Heart left ventricle (tissue), 16 donors: Measurements from ENCODE around the gene SPON2. TPM values are rescaled to one million over a fixed set of nuclear protein-coding genes. Genes with fewer than 3 reads are reported as not detected.

Experiments
- ATAC-seq, 4 donors: fragments of 200-7000 bp; cut with Tn5 transposase; one replicate each; pipeline ENCODE4 v1.9.1; 2020 to 2022; ENCODE audit warnings: moderate library complexity in 4 of 4, mild to moderate bottlenecking in 3 of 4, moderate number of reproducible peaks in 1 of 4
- DNase-seq, 5 donors: peaks; one replicate each; pipeline ENCODE4 v3.0.0-alpha.2; 2020
- H3K27ac ChIP-seq, 12 donors: fragments of 200-600 bp; sonication (generic) in 4 of 12; one replicate each; pipeline versions ENCODE4 v1.5.0 to v1.8.0; 2016 to 2022; ENCODE audit warnings: mild to moderate bottlenecking in 2 of 12
- H3K27me3 ChIP-seq, 9 donors: fragments of 200-600 bp; sonication (generic) in 2 of 9; one replicate each; pipeline versions ENCODE4 v1.5.1 to v1.8.0; 2016 to 2022; ENCODE audit warnings: mild to moderate bottlenecking in 3 of 9
- H3K36me3 ChIP-seq, 9 donors: fragments of 200-600 bp; sonication (generic) in 2 of 9; one replicate each; pipeline versions ENCODE4 v1.5.0 to v1.8.0; 2018 to 2022; ENCODE audit warnings: mild to moderate bottlenecking in 2 of 9
- H3K4me1 ChIP-seq, 12 donors: fragments of 200-600 bp; sonication (generic) in 4 of 12; one replicate each; pipeline versions ENCODE4 v1.5.0 to v1.8.0; 2016 to 2022; ENCODE audit warnings: mild to moderate bottlenecking in 3 of 12
- H3K4me3 ChIP-seq, 12 donors: fragments of 200-600 bp; sonication (generic) in 4 of 12; one replicate each; pipeline versions ENCODE4 v1.5.0 to v1.8.0; 2017 to 2022; ENCODE audit warnings: mild to moderate bottlenecking in 9 of 12, moderate library complexity in 4 of 12
- H3K9me3 ChIP-seq, 12 donors: fragments of 200-600 bp; sonication (generic) in 4 of 12; one replicate each; pipeline versions ENCODE4 v1.5.0 to v1.8.0; 2016 to 2022; ENCODE audit warnings: mild to moderate bottlenecking in 1 of 12
- POLR2A ChIP-seq, 2 donors: fragments of 450-650 bp; IDR thresholded peaks; one replicate each; pipeline ENCODE4 v1.6.1; 2017; ENCODE audit warnings: antibody characterized with exemption in 2 of 2, mild to moderate bottlenecking in 2 of 2, moderate library complexity in 2 of 2
- WGBS, 4 donors: extraction: QIAGEN DNeasy Blood & Tissue Kit in 2 of 4; methylation state at CpG; one replicate each; pipeline versions ENCODE4 v1.1.5 to v1.1.7; 2013 to 2018; 5-methylcytosine and 5-hydroxymethylcytosine counted together
- intact Hi-C, 10 donors: fragments of 100-400 bp; cut with DNase I; formaldehyde crosslinking; loops; one replicate each; pipeline versions ENCODE4 v1.11.1 to v1.14.2; 2022
- polyA plus RNA-seq, 2 donors: library from polyadenylated mRNA; stranded (reverse); fragments of 200-250 nt; gene quantifications; one replicate each; pipeline ENCODE4 v1.2.3, GENCODE V29; 2013
- total RNA-seq, 9 donors: library from RNA; depleted of rRNA in 2 of 9; stranded (reverse); fragments of >200 nt in 2 of 9; fragmentation: NEBNext Ultra II Directional in 3 of 9; extraction: Animal tissue kit (Norgen Biotek cat#: 25700) in 3 of 9; gene quantifications; one replicate each; pipeline versions ENCODE4 v1.1.0 to v1.2.4, GENCODE V29; 2016 to 2023
- TF ChIP-seq, protein P1 (sequence below), 12 donors: fragments of 200-600 bp; sonication (generic) in 4 of 12; IDR thresholded peaks; one replicate each; pipeline versions ENCODE4 v1.5.0 to v1.8.0; 2018 to 2022; ENCODE audit warnings: antibody characterized with exemption in 12 of 12, mild to moderate bottlenecking in 5 of 12
- donor health status: ischemic (EF 13 %, LVEDD 7.1; RV severe dilation, severe dysfunction).
- donor health status: healthy with polysubstance abuse.
- donor health status: DM: no; HTN: yes; CAD: no.
- donor health status: DM: no; HTN: no; CAD: no.
- donor health status: ischemic (EF 25% LVEDD 6.9; RV normal size, moderate dysfunction).
- donor health status: ischemic (EF 25% LVEDD 5.7; RV mildly dilated, moderate dysfunction).
- donor health status: healthy.
- donor health status: DM: yes; HTN: yes; CAD: no.
- donor health status: ischemic (EF 35%, LVEDD 5.7; RV mildly dilated, moderate dysfunction).
- donor health status: nonischemic (EF 11% LVEDD 7.7; RV severe dilation, severe dysfunction).
- donor health status: DM: yes; HTN: yes; CAD: no.
- donor health status: PGD.
- donor health status: ischemic (EF 29% LVEDD 5.4; RV normal size, mild dysfunction).
- donor health status: nonischemic (EF 23%, LVEDD 6.1; RV moderate dilation, normal function).

SPON2 gene
- total and polyA plus RNA-seq, 11 donors: 7.8 to 36.3 (median 13.7) TPM

DNA sequence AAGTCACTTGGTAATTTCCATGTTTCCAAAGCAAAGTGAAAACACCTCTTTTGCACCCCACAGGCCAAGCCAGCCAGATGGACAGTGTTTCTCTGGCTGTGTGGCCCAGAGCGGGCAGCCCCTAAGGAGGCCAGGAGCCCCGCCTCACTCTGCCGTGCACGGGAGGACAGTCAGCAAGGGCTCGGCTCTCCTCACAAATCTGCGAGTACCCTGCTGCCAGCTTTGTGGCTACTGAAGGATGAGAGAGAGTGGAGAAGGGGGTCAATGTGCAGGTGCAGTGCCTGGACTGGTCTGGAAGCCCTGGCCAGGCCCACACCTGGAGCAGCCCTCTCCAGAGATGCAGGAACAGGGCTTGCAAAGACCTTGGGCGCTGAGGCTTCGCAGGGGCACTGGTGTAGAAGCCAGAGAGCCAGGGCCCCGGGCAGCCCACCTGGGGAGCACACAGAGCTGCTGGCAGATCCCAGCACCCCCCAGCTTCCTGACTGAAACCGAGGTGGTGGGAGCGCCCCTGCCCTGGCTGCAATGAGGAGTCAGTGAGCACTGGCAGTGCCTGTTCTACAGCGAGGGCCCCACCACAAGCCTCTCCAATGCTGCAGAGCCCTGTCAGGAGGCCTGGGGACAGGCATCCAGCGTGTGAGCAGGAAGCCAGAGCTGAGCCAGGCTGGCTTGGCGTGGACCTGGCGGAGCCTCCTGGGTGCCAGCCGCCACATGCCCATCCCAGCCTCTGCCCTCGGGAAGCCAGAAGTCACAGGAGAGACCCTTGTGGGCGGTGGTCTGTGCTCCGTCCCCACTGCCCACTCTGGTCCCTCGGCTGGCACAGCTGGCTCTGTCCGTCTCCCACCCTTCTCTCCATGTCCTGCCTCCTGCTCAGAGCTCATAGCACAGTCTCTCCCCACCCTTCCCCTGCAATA is 3.9 kb downstream of the SPON2 start:
- no peak for DNase-seq
- ATAC-seq: no peak
- H3K27me3 ChIP-seq: peaks cover 8 to 39% (median 21%) of the 10 kb centered on the region in 9 donors
- peaks cover 0 to 10% (median 0%) of the 10 kb centered on the region in 9 donors for H3K36me3 ChIP-seq
- no peaks in the 10 kb centered on the region for H3K9me3 ChIP-seq
- 82 to 90% (median 86%) methylated on average over 16 to 21 of the region's 21 CpGs for WGBS, 4 donors
- H3K27ac ChIP-seq: no peak overlapping the region
- H3K4me1 ChIP-seq: peaks cover 0 to 57% (median 27%) of the 10 kb centered on the region in 12 donors
- H3K4me3 ChIP-seq: peak overlapping the region in 4 of 12 donors; percentile 54 to 72 (median 62)
- intact Hi-C loops: loop anchor here in 9 of 10 donors (5.0 to 10.0 kb wide), 8 partner anchors 44 to 176 kb away; partner anchors contain the start of genes CTBP1 (in 6 of the 9) and UVSSA (in 2 of the 9)
- TF ChIP-seq, protein P1, sequence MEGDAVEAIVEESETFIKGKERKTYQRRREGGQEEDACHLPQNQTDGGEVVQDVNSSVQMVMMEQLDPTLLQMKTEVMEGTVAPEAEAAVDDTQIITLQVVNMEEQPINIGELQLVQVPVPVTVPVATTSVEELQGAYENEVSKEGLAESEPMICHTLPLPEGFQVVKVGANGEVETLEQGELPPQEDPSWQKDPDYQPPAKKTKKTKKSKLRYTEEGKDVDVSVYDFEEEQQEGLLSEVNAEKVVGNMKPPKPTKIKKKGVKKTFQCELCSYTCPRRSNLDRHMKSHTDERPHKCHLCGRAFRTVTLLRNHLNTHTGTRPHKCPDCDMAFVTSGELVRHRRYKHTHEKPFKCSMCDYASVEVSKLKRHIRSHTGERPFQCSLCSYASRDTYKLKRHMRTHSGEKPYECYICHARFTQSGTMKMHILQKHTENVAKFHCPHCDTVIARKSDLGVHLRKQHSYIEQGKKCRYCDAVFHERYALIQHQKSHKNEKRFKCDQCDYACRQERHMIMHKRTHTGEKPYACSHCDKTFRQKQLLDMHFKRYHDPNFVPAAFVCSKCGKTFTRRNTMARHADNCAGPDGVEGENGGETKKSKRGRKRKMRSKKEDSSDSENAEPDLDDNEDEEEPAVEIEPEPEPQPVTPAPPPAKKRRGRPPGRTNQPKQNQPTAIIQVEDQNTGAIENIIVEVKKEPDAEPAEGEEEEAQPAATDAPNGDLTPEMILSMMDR (IDR thresholded peaks at IDR 0.05): no peak

DNA sequence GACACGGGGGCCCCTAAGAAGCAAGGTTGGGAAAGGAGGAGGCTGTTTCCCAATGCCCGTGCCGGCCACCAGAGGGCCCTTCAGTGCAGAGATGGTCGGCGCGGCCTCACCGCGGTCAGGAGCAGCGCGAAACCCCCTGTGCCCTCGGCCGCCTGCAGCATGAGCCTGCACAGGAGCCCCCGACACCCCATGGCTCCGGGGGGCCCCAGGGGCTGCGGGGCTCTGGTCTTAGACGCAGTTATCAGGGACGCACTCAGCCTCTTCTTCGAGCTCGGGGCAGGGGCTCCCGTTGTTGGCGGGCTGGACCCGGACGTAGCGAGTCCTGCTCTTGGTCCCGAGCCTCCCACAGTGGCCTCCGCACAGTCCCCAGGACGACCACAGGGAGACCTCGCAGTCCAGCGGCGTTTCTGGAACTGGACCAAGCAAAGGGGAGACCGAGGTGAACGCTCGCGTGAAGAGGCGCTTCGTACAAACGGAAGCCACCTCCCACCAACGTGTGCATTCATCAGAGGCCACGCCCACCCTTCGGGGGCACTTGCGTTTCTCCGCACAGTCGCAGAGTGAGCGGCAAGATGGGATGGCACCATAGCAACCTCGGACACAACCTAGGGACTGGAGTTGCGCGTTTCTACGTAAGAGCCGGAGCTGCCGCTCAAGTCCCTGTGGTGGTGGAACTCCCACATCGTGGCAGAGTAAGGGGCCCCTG is 5.0 kb downstream of the SPON2 start:
- H3K27ac ChIP-seq: peak overlapping the region in 3 of 12 donors; percentile 4 to 55 (median 15)
- peaks cover 0 to 10% (median 0%) of the 10 kb centered on the region in 9 donors for H3K36me3 ChIP-seq
- H3K4me1 ChIP-seq: peaks cover 0 to 52% (median 21%) of the 10 kb centered on the region in 12 donors
- TF ChIP-seq, protein P1 (IDR thresholded peaks at IDR 0.05): peak; percentile 81 to 96 (median 92)
- no peak for TF ChIP-seq POLR2A (IDR thresholded peaks at IDR 0.05)
- peaks cover 7 to 32% (median 21%) of the 10 kb centered on the region in 9 donors for H3K27me3 ChIP-seq
- peak overlapping the region; percentile 6 to 72 (median 58) for H3K4me3 ChIP-seq
- DNase-seq (peak; percentile 80 to 90 (median 81)), ATAC-seq (peak; percentile 62 to 90 (median 84))
- no peaks in the 10 kb centered on the region for H3K9me3 ChIP-seq
- WGBS, 4 donors: 0 to 5% (median 3%) methylated on average over 1 to 51 of the region's 51 CpGs
- intact Hi-C loops: loop anchor here (1.0 to 10.0 kb wide), 14 partner anchors 45 to 179 kb away; partner anchors contain the start of genes CTBP1 (in 7 of the 10) and UVSSA (in 3 of the 10)

DNA sequence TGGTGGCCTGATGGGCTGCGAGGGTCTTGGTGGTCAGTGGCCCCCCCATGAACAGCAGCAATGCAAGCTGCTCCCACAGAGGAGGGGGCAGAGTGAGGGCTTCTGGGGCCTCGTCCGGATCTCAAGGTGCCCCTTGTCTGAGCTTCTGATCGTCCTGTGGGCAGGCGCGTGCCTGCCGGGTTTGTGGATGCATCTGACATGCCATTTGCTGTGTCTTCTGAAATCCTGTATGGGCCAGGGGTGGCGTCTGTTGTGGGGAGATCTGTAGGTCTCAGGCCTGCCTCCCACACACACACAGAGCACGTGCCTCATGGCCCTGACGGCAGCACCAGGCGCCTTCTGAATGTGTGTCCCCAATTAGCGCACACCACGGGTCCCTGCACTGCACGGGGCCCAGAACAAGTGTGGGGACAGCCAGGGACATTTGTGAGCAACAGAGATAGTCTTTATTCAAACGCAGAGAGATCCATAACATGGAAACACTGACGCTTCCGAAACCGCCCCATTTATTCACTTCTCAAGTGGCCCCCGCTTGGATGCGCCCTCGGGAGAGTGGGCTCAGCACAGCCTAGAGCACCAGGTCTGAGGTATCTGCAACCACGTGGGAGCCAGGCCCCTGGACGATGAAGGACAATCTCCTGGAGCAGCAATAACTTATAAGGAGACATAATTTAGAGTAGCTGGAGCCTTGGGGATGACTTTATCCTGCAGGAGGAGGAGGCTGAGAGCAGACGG is 5.7 kb downstream of the SPON2 start:
- TF ChIP-seq, protein P1 (IDR thresholded peaks at IDR 0.05): no peak
- no peak for TF ChIP-seq POLR2A (IDR thresholded peaks at IDR 0.05)
- DNase-seq (no peak), ATAC-seq (peak in 3 of 4 donors; percentile 1 to 5 (median 5))
- peak overlapping the region in 9 of 12 donors; percentile 51 to 72 (median 60) for H3K4me3 ChIP-seq
- intact Hi-C loops: loop anchor here (1.0 to 10.0 kb wide), 14 partner anchors 46 to 180 kb away; partner anchors contain the start of genes CTBP1 (in 7 of the 10) and UVSSA (in 3 of the 10)
- H3K36me3 ChIP-seq: peaks cover 0 to 10% (median 0%) of the 10 kb centered on the region in 9 donors
- 44 to 59% (median 57%) methylated on average over 11 to 24 of the region's 24 CpGs for WGBS, 4 donors
- H3K27me3 ChIP-seq: peaks cover under 1 to 25% (median 16%) of the 10 kb centered on the region in 9 donors
- no peaks in the 10 kb centered on the region for H3K9me3 ChIP-seq
- no peak overlapping the region for H3K27ac ChIP-seq
- H3K4me1 ChIP-seq: peaks cover 0 to 45% (median 18%) of the 10 kb centered on the region in 12 donors
